HepG2 (cell line): ENCODE results near the gene LDAH. TPM values are rescaled to one million over a fixed set of nuclear protein-coding genes. Genes with fewer than 3 reads are reported as not detected.
A peak's percentile ranks its signal among the peaks of the same experiment; 100 is the strongest.

Experiments
- ELF1 ChIP-seq: sonication (generic); formaldehyde crosslinking; IDR thresholded peaks from 2 replicates; pipeline ENCODE4 v1.4.0; 2020; ENCODE audit warnings: missing genetic modification reagents
- ETV5 ChIP-seq: IDR thresholded peaks from 2 replicates; pipeline ENCODE4 v1.6.1; 2018; ENCODE audit warnings: missing biosample characterization, missing genetic modification reagents, inconsistent platforms, borderline replicate concordance
- IRX3 ChIP-seq: sonication (generic); formaldehyde crosslinking; IDR thresholded peaks from 2 replicates; pipeline ENCODE4 v1.8.1; 2023; ENCODE audit warnings: mild to moderate bottlenecking, low read depth, missing genetic modification reagents, borderline replicate concordance
- KDM1A ChIP-seq: IDR thresholded peaks from 2 replicates; pipeline ENCODE4 v1.6.1; 2016; ENCODE audit warnings: missing compliant biosample characterization
- NCOA2 ChIP-seq: sonication (generic); formaldehyde crosslinking; IDR thresholded peaks from 2 replicates; pipeline ENCODE4 v1.8.0; 2022; ENCODE audit warnings: inconsistent platforms
- NFRKB ChIP-seq: fragments of 450-650 bp; IDR thresholded peaks from 2 replicates; pipeline ENCODE4 v1.6.1; 2017
- PAF1 ChIP-seq: IDR thresholded peaks from 2 replicates; pipeline ENCODE4 v1.6.1; 2016; ENCODE audit warnings: missing genetic modification reagents, missing compliant biosample characterization
- REXO4 ChIP-seq: sonication (generic); formaldehyde crosslinking; IDR thresholded peaks from 2 replicates; pipeline ENCODE4 v1.8.0; 2022; ENCODE audit warnings: missing genetic modification reagents, mild to moderate bottlenecking, borderline replicate concordance
- TBX2 ChIP-seq: sonication (generic); formaldehyde crosslinking; IDR thresholded peaks from 2 replicates; pipeline ENCODE4 v1.5.0; 2020; ENCODE audit warnings: missing genetic modification reagents, mild to moderate bottlenecking, borderline replicate concordance
- TOE1 ChIP-seq: sonication (generic); formaldehyde crosslinking; IDR thresholded peaks from 2 replicates; pipeline ENCODE4 v1.4.0; 2020; ENCODE audit warnings: mild to moderate bottlenecking, missing genetic modification reagents
- XRCC5 ChIP-seq: fragments of 200-400 bp; formaldehyde crosslinking; optimal IDR thresholded peaks from 2 replicates; pipeline ENCODE3; 2017; ENCODE audit warnings: mild to moderate bottlenecking, low read length
- ZFP62 ChIP-seq: sonication (generic); formaldehyde crosslinking; IDR thresholded peaks from 2 replicates; pipeline ENCODE4 v1.4.0; 2020; ENCODE audit warnings: missing genetic modification reagents
- ZNF225 ChIP-seq: sonication (generic); formaldehyde crosslinking; IDR thresholded peaks from 2 replicates; pipeline ENCODE4 v1.4.0; 2020; ENCODE audit warnings: mild to moderate bottlenecking, missing genetic modification reagents
- ZNF280D ChIP-seq: sonication (generic); formaldehyde crosslinking; IDR thresholded peaks from 2 replicates; pipeline ENCODE4 v1.5.1; 2020; ENCODE audit warnings: mild to moderate bottlenecking, missing genetic modification reagents
- ZNF468 ChIP-seq: sonication (generic); formaldehyde crosslinking; IDR thresholded peaks from 2 replicates; pipeline ENCODE4 v1.8.0; 2022; ENCODE audit warnings: mild to moderate bottlenecking, moderate library complexity, missing genetic modification reagents
- ZNF513 ChIP-seq: sonication (generic); formaldehyde crosslinking; conservative IDR thresholded peaks from 2 replicates; pipeline ENCODE4 v1.5.0; 2020; ENCODE audit warnings: missing genetic modification reagents
- ZNF550 ChIP-seq: sonication (generic); formaldehyde crosslinking; IDR thresholded peaks from 2 replicates; pipeline ENCODE4 v1.4.0; 2020; ENCODE audit warnings: mild to moderate bottlenecking, missing genetic modification reagents, borderline replicate concordance
- ZNF747 ChIP-seq: sonication (generic); formaldehyde crosslinking; IDR thresholded peaks from 2 replicates; pipeline ENCODE4 v1.8.1; 2023; ENCODE audit warnings: missing genetic modification reagents, mild to moderate bottlenecking, borderline replicate concordance
- ZNF850 ChIP-seq: sonication (generic); formaldehyde crosslinking; conservative IDR thresholded peaks from 2 replicates; pipeline ENCODE4 v1.9.0; 2021; ENCODE audit warnings: mild to moderate bottlenecking, missing genetic modification reagents
- ZZZ3 ChIP-seq: sonication (generic); formaldehyde crosslinking; IDR thresholded peaks from 2 replicates; pipeline ENCODE4 v1.4.0; 2020; ENCODE audit warnings: missing genetic modification reagents, mild to moderate bottlenecking, borderline replicate concordance
- polyA plus RNA-seq, 8 experiments: library from polyadenylated mRNA; depleted of rRNA in 3 of 8; stranded (reverse) in 7 of 8; unstranded in 1 of 8; fragments of >200 nt; fragmentation: Illumina TruSeq in 4 of 8; extraction: Trizol in 4 of 8; gene quantifications; 2 replicates each; pipeline versions ENCODE4 v1.2.1 to v1.2.3, GENCODE V29; 2011 to 2016; ENCODE audit warnings: low read depth in 4 of 8, missing spikeins in 1 of 8, mixed read lengths in 1 of 8; ENCODE audit not compliant: insufficient read depth in 1 of 8
- total RNA-seq, 5 experiments: library from RNA; depleted of rRNA; stranded (reverse); fragments of >200 nt; fragmentation: Illumina TruSeq; extraction: Trizol; gene quantifications; 2 replicates each; pipeline ENCODE4 v1.2.3, GENCODE V29; 2016; ENCODE audit warnings: low read depth in 1 of 5
- TF ChIP-seq, protein P1 (sequence below): IDR thresholded peaks from 2 replicates; pipeline ENCODE4 v1.6.1; 2016; ENCODE audit warnings: missing compliant biosample characterization, missing genetic modification reagents, borderline replicate concordance
- TF ChIP-seq, protein P2 (sequence below): sonication (generic); formaldehyde crosslinking; IDR thresholded peaks from 2 replicates; pipeline ENCODE4 v1.5.0; 2020; ENCODE audit warnings: mild to moderate bottlenecking, missing genetic modification reagents

LDAH gene
- total and polyA plus RNA-seq, 2 of the 13 experiments (the other 11 are each of a cell fraction or from before 2014, with no cell fraction given) = 28.8 to 46.2 TPM

- TF ChIP-seq, protein P1, sequence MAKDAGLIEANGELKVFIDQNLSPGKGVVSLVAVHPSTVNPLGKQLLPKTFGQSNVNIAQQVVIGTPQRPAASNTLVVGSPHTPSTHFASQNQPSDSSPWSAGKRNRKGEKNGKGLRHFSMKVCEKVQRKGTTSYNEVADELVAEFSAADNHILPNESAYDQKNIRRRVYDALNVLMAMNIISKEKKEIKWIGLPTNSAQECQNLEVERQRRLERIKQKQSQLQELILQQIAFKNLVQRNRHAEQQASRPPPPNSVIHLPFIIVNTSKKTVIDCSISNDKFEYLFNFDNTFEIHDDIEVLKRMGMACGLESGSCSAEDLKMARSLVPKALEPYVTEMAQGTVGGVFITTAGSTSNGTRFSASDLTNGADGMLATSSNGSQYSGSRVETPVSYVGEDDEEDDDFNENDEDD (CRISPR knock-in tag) = peak; percentile 50; the same call in 1 of the 2 replicates
- TF ChIP-seq ZZZ3 (CRISPR knock-in tag) (peak; percentile 83; the same call in 1 of the 2 replicates), NCOA2 (CRISPR knock-in tag) (peak; percentile 85), ZNF468 (CRISPR knock-in tag) (peak; percentile 73; the same call in 1 of the 2 replicates), NFRKB (no peak), ZNF513 (CRISPR knock-in tag) (no peak), ZNF850 (CRISPR knock-in tag) (no peak), ZNF225 (CRISPR knock-in tag) (0 out of 2 replicates have a peak, but pooled peaks have one; percentile 30), KDM1A (CRISPR knock-in tag) (peak; percentile 68; the same call in 1 of the 2 replicates), TBX2 (CRISPR knock-in tag) (peak; percentile 76), ZFP62 (CRISPR knock-in tag) (no peak), ETV5 (peak; percentile 78; the same call in 1 of the 2 replicates), PAF1 (CRISPR knock-in tag) (peak; percentile 61; the same call in 1 of the 2 replicates), TOE1 (CRISPR knock-in tag) (peak; percentile 90; the same call in 1 of the 2 replicates), XRCC5 (peak; percentile 98), ZNF280D (no peak), ZNF550 (CRISPR knock-in tag) (no peak), ELF1 (CRISPR knock-in tag) (peak; percentile 74), ZNF747 (CRISPR knock-in tag) (peak; percentile 85; the same call in 1 of the 2 replicates), REXO4 (CRISPR knock-in tag) (peak; percentile 57; the same call in 1 of the 2 replicates), IRX3 (CRISPR knock-in tag) (peak; percentile 66; the same call in 1 of the 2 replicates)
- TF ChIP-seq, protein P2, sequence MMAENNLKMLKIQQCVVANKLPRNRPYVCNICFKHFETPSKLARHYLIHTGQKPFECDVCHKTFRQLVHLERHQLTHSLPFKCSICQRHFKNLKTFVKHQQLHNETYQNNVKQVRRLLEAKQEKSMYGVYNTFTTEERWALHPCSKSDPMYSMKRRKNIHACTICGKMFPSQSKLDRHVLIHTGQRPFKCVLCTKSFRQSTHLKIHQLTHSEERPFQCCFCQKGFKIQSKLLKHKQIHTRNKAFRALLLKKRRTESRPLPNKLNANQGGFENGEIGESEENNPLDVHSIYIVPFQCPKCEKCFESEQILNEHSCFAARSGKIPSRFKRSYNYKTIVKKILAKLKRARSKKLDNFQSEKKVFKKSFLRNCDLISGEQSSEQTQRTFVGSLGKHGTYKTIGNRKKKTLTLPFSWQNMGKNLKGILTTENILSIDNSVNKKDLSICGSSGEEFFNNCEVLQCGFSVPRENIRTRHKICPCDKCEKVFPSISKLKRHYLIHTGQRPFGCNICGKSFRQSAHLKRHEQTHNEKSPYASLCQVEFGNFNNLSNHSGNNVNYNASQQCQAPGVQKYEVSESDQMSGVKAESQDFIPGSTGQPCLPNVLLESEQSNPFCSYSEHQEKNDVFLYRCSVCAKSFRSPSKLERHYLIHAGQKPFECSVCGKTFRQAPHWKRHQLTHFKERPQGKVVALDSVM (CRISPR knock-in tag) = peak; percentile 63
Measured at GRCh38 chr2:20676353-20677215, 146.3 kb downstream of the LDAH start (continued).
